GM19193 (cell line): ENCODE measurements around the gene CCRL2.

Experiments used
- POLR2A ChIP-seq: IDR thresholded peaks from 4 replicates; pipeline ENCODE4 v1.6.1; 2011; ENCODE audit not compliant: insufficient read depth, insufficient read length; ENCODE audit errors: extremely low read depth

Gene CCRL2

GRCh38 chr3:46411271-46411670, 4.2 kb downstream of the CCRL2 start:
- TF ChIP-seq POLR2A = no peak

GRCh38 chr3:46412786-46413298, 5.8 kb downstream of the CCRL2 start:
- no peak for TF ChIP-seq POLR2A

- TF ChIP-seq POLR2A = no peak
These were observed 6.9 kb downstream of the CCRL2 start for GRCh38 chr3:46413951-46414350.

GRCh38 chr3:46414739-46415138, 7.7 kb downstream of the CCRL2 start:
- TF ChIP-seq POLR2A = no peak

GRCh38 chr3:46416125-46416810, 9.2 kb downstream of the CCRL2 start:
- TF ChIP-seq POLR2A = no peak

GRCh38 chr3:46416811-46417510, 9.9 kb downstream of the CCRL2 start:
- no peak for TF ChIP-seq POLR2A

GRCh38 chr3:46417841-46418611, 11.0 kb downstream of the CCRL2 start:
- no peak for TF ChIP-seq POLR2A

- TF ChIP-seq POLR2A = no peak
These were observed 12.8 kb downstream of the CCRL2 start for GRCh38 chr3:46419816-46420215.

GRCh38 chr3:46420931-46421330, 13.9 kb downstream of the CCRL2 start:
- TF ChIP-seq POLR2A = no peak

GRCh38 chr3:46422617-46423016, 15.6 kb downstream of the CCRL2 start:
- TF ChIP-seq POLR2A = no peak

GRCh38 chr3:46423588-46423987, 16.5 kb downstream of the CCRL2 start:
- TF ChIP-seq POLR2A = no peak

GRCh38 chr3:46427916-46428833, 21.1 kb downstream of the CCRL2 start:
- TF ChIP-seq POLR2A = no peak

- TF ChIP-seq POLR2A = no peak
These were observed 22.2 kb downstream of the CCRL2 start for GRCh38 chr3:46429250-46429649.

- no peak for TF ChIP-seq POLR2A
These were observed 22.6 kb downstream of the CCRL2 start for GRCh38 chr3:46429671-46430070.
